GM19023 (cell line): ENCODE data around the gene ALDH3A1.

ENCODE experiments used
- ATAC-seq: cut with Tn5 transposase; IDR thresholded peaks from one replicate; pipeline ENCODE4 v1.9.1; 2021; ENCODE audit warnings: mild to moderate bottlenecking, moderate library complexity; ENCODE audit not compliant: unreplicated experiment

Gene ALDH3A1

GRCh38 chr17:19705771-19706770 is 42.0 kb downstream of the ALDH3A1 start:
- no peak for ATAC-seq

GRCh38 chr17:19705201-19705600 is 42.9 kb downstream of the ALDH3A1 start:
- no peak for ATAC-seq

- no peak for ATAC-seq
These were observed 44.1 kb downstream of the ALDH3A1 start for GRCh38 chr17:19703828-19704613.

- ATAC-seq: no peak
These were observed 44.8 kb downstream of the ALDH3A1 start for GRCh38 chr17:19703106-19703827.

DNA sequence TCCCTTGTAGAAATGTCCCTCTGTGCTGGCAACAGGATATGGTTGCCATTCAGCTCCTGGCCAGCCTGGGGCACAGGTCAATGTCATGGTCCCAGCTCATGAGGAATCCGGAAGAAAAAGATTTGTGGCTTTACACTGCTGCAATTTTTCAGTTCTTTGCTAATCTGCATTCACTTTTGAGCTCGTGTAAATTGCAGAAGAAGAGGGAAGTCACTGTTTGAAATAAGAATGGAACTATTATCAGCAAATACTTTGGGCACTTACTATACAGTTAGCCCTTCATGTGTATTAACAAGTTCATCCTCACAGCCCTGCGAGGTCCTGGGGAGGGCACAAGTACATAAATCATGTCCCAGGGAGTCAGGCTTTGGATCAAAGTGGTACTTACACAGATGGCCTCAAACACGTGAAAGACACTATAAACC is 45.9 kb downstream of the ALDH3A1 start:
- no peak for ATAC-seq
